Jurkat, Clone E6-1 (cell line): ENCODE data around the gene EPO. TPM values are rescaled to one million over a fixed set of nuclear protein-coding genes. Genes with fewer than 3 reads are reported as not detected.

Experiments
- DNase-seq: peaks from one replicate; pipeline ENCODE4 v3.0.0-alpha.2; 2011; ENCODE audit warnings: low read depth, low spot score
- H3K4me3 ChIP-seq: 2 replicates; pipeline ENCODE4 v1.5.1; 2011; ENCODE audit warnings: mild to moderate bottlenecking, low read length, control low read depth, moderate library complexity
- polyA plus RNA-seq: library from polyadenylated mRNA; unstranded; fragments of >200 nt; gene quantifications from one replicate; pipeline ENCODE4 v1.2.1, GENCODE V29; 2012; ENCODE audit warnings: missing spikeins; ENCODE audit not compliant: insufficient read length, insufficient read depth

The EPO gene
- not detected for polyA plus RNA-seq

DNA sequence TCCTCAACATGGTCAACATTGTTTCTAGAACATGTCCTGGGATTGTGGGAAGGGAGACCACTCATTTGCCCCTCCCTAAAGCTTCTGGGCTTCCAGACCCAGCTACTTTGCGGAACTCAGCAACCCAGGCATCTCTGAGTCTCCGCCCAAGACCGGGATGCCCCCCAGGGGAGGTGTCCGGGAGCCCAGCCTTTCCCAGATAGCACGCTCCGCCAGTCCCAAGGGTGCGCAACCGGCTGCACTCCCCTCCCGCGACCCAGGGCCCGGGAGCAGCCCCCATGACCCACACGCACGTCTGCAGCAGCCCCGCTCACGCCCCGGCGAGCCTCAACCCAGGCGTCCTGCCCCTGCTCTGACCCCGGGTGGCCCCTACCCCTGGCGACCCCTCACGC is at the start of gene EPO:
Gene EPO, plus strand, starts transcription at position 190 of the 392 bp plus-strand sequence. CDS start 513 bp downstream, outside the sequence.
- no peak for DNase-seq
- no peak within 1 kb of the TSS for H3K4me3 ChIP-seq

- no peak overlapping the region for H3K4me3 ChIP-seq
- DNase-seq, result no peak
Observed at GRCh38 chr7:100671353-100672327, 48.6 kb upstream of the EPO start.

DNA sequence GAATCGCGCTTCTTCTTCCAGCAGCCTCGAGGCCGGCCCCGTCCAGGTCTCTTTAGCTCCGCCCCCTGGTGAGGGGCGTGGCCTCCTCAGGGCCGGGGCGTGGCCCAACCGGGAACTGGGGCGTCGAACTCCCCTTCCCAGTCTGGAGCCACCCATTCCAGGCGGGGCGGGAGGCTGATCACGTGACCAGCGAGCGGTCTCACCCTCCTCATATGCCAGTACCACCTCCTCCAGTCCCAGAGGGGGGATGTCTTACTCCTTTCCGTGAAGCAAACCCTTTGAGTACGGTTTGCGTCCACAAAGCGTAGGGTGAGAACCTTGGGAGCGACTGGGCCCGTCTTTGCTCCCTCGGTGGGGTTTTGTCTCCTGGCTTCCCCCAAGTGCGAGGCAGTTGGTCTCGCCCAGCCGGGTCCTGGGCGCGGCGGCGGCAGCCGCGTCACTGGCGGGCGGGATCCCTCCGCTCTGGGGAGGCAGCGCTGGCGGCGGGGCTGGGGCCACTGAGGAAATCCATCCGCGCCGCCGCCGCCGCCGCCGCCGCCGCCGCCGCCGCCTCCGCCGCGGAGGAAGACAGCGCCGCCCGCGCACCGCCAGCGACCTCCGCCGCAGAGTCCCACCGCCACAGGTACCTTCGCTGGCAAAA is 46.8 kb upstream of the EPO start, which contains the start of gene GNB2:
Gene GNB2, plus strand, starts transcription at position 439 of the 640 bp plus-strand sequence. CDS start 2,526 bp downstream, outside the sequence.
- DNase-seq, result peak; percentile 98
- H3K4me3 ChIP-seq, result peak within 1 kb of the TSS; percentile 85

- no peak for DNase-seq
- H3K4me3 ChIP-seq, result peak overlapping the region; percentile 85
Observed at GRCh38 chr7:100673942-100674410, 46.3 kb upstream of the EPO start.

DNA sequence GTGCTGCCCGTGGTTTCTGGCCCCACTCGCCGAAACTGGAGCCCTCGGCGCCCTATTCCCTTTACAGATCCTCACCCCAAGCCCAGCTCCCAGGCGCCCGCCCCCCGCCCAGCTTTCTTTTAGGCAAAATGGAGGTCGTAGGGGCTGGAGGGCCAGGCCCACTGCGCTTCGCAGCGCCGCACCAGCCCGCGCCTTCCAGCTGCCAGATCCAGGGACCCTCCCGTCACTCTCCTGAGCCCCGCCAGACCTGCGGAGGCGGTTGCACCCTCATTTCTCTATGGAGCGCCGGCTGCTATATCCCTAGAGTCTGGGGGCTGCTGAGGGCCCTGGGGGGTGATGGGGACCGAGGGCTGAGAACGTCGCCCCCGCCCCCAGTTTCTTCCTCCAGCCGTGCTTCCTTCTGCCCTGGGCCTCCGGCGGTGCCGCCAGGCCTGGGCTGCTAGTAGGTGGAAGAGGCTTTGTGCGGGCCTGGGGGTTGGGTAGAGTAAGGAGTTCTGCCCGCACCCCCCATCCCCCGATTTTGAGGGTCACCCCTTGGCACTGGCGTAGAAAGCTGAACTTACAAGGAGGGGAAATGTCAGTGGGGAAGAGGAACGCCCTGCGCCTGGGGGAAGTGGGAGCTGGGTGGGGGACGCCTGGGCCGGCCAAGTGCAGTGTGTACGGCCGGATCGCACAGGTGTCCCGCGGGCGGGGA is 45.7 kb upstream of the EPO start:
- no peak for DNase-seq
- H3K4me3 ChIP-seq, result peak overlapping the region; percentile 85

DNA sequence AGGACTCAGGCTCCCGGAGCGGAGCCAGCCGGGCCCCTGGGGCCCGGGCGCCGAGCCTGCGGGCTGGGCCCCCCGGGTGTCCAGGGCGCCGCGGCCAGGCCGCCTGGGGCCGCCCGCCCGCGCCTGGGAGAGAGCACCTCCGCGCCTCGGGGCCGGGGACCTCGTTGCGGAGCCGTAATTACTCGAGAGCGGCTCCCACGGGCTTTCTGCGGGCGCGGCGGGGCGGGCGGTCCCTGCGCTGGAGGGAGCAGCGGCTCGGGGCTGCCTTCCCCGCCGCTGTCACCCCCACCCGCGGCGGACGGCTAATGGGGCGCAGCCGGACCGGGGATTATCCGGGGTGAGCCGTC is 45.2 kb upstream of the EPO start:
- peak overlapping the region; percentile 85 for H3K4me3 ChIP-seq
- DNase-seq, result no peak

GRCh38 chr7:100675581-100676350 is 44.5 kb upstream of the EPO start:
- no peak for DNase-seq
- H3K4me3 ChIP-seq, result peak overlapping the region; percentile 85; the same call in 1 of the 2 replicates

GRCh38 chr7:100676501-100677306 is 43.6 kb upstream of the EPO start:
- DNase-seq, result no peak
- no peak overlapping the region for H3K4me3 ChIP-seq

DNA sequence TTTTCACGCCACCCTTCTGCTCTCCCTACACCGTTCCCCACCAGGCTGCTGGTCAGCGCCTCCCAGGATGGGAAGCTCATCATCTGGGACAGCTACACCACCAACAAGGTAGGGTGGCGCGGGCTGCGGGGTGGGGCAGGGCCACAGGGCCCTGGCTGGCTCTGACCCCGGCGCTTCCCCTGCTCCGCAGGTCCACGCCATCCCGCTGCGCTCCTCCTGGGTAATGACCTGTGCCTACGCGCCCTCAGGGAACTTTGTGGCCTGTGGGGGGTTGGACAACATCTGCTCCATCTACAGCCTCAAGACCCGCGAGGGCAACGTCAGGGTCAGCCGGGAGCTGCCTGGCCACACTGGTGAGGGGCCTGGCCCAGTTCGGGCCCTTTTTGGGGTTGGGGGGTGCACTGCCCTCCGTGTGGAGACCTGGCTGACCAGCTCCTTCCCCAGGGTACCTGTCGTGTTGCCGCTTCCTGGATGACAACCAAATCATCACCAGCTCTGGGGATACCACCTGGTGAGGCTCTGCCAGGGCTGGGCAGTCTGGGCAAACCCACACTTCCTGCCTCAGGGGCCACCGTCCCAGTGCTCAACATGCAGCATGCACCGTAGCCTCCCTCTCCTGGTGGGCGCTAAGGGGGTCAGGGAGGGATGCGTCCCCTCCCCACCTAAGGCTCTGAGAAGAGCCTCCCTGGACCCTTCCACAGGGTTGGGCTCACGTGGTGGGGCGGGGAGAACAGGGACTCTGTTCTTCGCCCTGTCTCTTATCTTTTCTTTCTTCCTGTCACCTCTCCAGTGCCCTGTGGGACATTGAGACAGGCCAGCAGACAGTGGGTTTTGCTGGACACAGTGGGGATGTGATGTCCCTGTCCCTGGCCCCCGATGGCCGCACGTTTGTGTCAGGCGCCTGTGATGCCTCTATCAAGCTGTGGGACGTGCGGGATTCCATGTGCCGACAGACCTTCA is 42.7 kb upstream of the EPO start:
- no peak overlapping the region for H3K4me3 ChIP-seq
- DNase-seq, result no peak

GRCh38 chr7:100678291-100678984 is 41.8 kb upstream of the EPO start:
- DNase-seq, result no peak
- no peak overlapping the region for H3K4me3 ChIP-seq

GRCh38 chr7:100679129-100679926 is 40.9 kb upstream of the EPO start:
- no peak for DNase-seq
- no peak overlapping the region for H3K4me3 ChIP-seq

GRCh38 chr7:100679927-100680575 is 40.2 kb upstream of the EPO start:
- no peak overlapping the region for H3K4me3 ChIP-seq
- DNase-seq, result no peak

DNA sequence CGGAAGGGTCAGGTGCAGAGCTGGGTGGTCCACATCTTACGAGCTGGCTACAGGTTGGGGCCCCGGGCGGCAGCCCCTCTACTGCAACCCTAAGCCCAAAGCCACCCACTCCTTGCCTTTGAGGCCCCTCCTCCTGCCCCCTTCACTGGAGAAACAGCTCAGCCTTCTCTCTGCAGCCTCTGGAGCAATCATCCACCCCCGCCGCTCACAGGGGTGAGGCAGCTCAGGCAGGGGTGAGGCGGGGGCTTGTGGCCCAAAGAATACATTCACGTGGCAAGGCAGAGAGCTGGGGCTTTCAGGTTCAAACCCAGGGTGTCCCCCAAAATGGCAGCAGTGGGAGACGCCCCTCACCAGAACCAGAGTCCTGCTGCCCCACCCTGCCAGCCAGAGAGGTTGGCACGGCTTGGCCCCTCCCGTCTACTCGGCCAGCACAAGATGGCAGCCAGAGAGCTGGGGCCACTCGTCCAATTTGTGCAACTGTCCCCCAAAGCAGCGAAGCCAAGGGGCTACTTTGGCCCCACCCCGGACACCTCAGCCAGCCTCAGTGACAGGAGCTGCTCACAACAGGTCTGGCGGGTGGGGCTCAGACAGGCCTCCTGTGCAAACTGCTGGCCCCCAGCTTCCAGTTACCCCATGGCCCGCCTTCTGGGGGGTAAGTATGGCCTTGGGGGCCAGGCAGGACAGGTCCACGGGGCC is 39.5 kb upstream of the EPO start:
- H3K4me3 ChIP-seq, result no peak overlapping the region
- DNase-seq, result no peak

DNA sequence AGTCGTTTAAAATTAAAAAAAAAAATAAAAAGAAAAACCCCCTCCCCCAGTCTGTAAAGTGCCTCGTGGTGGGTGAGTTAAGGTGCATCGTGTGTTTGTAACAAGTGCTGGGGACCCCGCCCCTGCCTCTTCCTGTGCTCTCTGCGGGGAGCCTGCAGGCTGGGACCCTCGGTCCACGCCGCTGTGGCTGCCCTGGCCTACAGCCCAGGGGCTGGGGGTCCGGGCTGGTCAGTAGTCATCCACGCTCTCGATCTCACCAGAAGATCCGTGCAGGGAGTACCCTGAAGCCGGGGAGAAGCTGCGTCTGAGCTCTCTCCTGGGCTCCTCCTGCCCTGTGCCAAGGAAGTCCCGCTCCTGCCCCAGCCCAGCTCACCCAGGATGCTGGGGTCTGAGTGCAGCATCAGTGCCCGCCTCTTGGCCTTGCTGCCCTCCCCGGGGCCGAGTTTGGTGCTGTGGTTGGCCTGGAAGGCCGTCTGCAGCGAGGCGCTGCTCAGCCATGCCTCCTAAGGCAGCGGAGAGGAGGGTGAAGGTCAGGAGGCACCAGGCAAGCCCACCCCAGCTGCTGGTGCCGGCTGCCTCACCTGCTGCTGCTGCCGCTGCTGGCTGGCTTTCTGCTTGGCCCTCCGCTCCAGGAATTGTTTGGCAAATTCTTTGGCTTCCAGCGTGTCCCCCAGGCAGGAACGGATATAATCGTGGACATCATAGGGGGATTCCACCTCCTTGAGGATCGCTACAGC is 38.6 kb upstream of the EPO start:
- no peak for DNase-seq
- no peak overlapping the region for H3K4me3 ChIP-seq
